ENCODE measurements around the gene NAV2. TPM values are rescaled to one million over a fixed set of nuclear protein-coding genes. Genes with fewer than 3 reads are reported as not detected.

Gene NAV2
- total and polyA plus RNA-seq, 10 donors = 0.46 to 11.6 (median 4.1) TPM

GRCh38 chr11:19802773-19803293 is 90.2 kb downstream of the NAV2 start:
- TF ChIP-seq CTCF (IDR thresholded peaks at IDR 0.05 in 8 of 11, conservative IDR thresholded peaks at IDR 0.05 in 3 of 11) = no peak
- DNase-seq = no peak
- Histone ChIP-seq H3K4me3 (no peak overlapping the region), H3K36me3 (no peaks in the 10 kb centered on the region), H3K9me3 (no peaks in the 10 kb centered on the region), H3K27ac (no peak overlapping the region), H3K27me3 (replicated peaks in 1 of 7) (no peaks in the 10 kb centered on the region), H3K4me1 (no peaks in the 10 kb centered on the region)
- 75 to 86% (median 81%) methylated on average over 4 of the region's 4 CpGs for WGBS, 5 donors
- intact Hi-C loops (cut with DNase I; ENCODE audit: low total_unique reads) = no loop called here

- WGBS, 5 donors = 82 to 90% (median 86%) methylated on average over 3 of the region's 3 CpGs
- Histone ChIP-seq H3K4me1 (no peaks in the 10 kb centered on the region), H3K36me3 (no peaks in the 10 kb centered on the region), H3K4me3 (no peak overlapping the region), H3K27me3 (replicated peaks in 1 of 7) (no peaks in the 10 kb centered on the region), H3K27ac (no peak overlapping the region), H3K9me3 (no peaks in the 10 kb centered on the region)
- no peak for DNase-seq
- TF ChIP-seq CTCF (IDR thresholded peaks at IDR 0.05 in 8 of 11, conservative IDR thresholded peaks at IDR 0.05 in 3 of 11) (no peak), POLR2AphosphoS5 (IDR thresholded peaks at IDR 0.05) (no peak), POLR2A (IDR thresholded peaks at IDR 0.05) (no peak)
- intact Hi-C loops (cut with DNase I; ENCODE audit: low total_unique reads) = no loop called here
These were observed 90.9 kb downstream of the NAV2 start for GRCh38 chr11:19803506-19803998.

- Histone ChIP-seq H3K36me3 (no peaks in the 10 kb centered on the region), H3K4me3 (no peak overlapping the region), H3K9me3 (no peaks in the 10 kb centered on the region), H3K4me1 (no peaks in the 10 kb centered on the region), H3K27me3 (replicated peaks in 1 of 7) (no peaks in the 10 kb centered on the region), H3K27ac (no peak overlapping the region)
- intact Hi-C loops (cut with DNase I; ENCODE audit: low total_unique reads) = no loop called here
- DNase-seq = no peak
- 66 to 91% (median 71%) methylated on average over 4 to 5 of the region's 5 CpGs for WGBS, 5 donors
- no peak for TF ChIP-seq CTCF (IDR thresholded peaks at IDR 0.05 in 8 of 11, conservative IDR thresholded peaks at IDR 0.05 in 3 of 11)
- no peak for TF ChIP-seq POLR2A (IDR thresholded peaks at IDR 0.05)
- no peak for TF ChIP-seq POLR2AphosphoS5 (IDR thresholded peaks at IDR 0.05)
These were observed 92.7 kb downstream of the NAV2 start for GRCh38 chr11:19805376-19805775.

GRCh38 chr11:19805827-19806226 is 93.2 kb downstream of the NAV2 start:
- no peak overlapping the region for H3K27ac ChIP-seq
- intact Hi-C loops (cut with DNase I; ENCODE audit: low total_unique reads) = no loop called here
- 73 to 93% (median 82%) methylated on average over 2 of the region's 2 CpGs for WGBS, 5 donors
- no peaks in the 10 kb centered on the region for H3K36me3 ChIP-seq
- TF ChIP-seq POLR2AphosphoS5 (IDR thresholded peaks at IDR 0.05) (no peak), POLR2A (IDR thresholded peaks at IDR 0.05) (no peak), CTCF (IDR thresholded peaks at IDR 0.05 in 8 of 11, conservative IDR thresholded peaks at IDR 0.05 in 3 of 11) (no peak)
- no peaks in the 10 kb centered on the region for H3K27me3 ChIP-seq (replicated peaks in 1 of 7)
- no peak for DNase-seq
- no peaks in the 10 kb centered on the region for H3K9me3 ChIP-seq
- peaks cover 0 to 2% (median 0%) of the 10 kb centered on the region in 6 donors for H3K4me1 ChIP-seq
- no peak overlapping the region for H3K4me3 ChIP-seq
